K562 (cell line): ENCODE measurements around the gene TMEM150C. TPM values are rescaled to one million over a fixed set of nuclear protein-coding genes. Genes with fewer than 3 reads are reported as not detected.

Experiments used
- ATAC-seq: fragments of 200-7000 bp; cut with Tn5 transposase; 3 replicates; pipeline ENCODE4 v1.9.1; 2020; ENCODE audit warnings: moderate library complexity
- BruUV-seq: library from RNA; stranded (reverse); fragments of 400-500 nt; replicated peaks from 2 replicates; lab custom pipeline; 2021; lab: Mats Ljungman, UMichigan
- CTCF ChIA-PET: fragments of 300-600 bp; formaldehyde crosslinking; extraction: SDS; loops from one replicate; lab custom pipeline; 2021; ENCODE audit warnings: low intra/inter-chr PET ratio; lab: Yijun Ruan, JAX
- POLR2A ChIA-PET: fragments of 300-600, 350-650 bp; sonication (Branson Sonifier 250); formaldehyde crosslinking; extraction: SDS; loops from one replicate; lab custom pipeline; 2021; ENCODE audit warnings: antibody characterized with exemption, inconsistent platforms; lab: Yijun Ruan, JAX
- DNase-seq, 4 experiments: peaks; one replicate each; pipeline versions ENCODE4 v3.0.0 to v3.0.0-alpha.2; 2011 to 2018; ENCODE audit warnings: low spot score in 3 of 4, mixed read lengths in 3 of 4; ENCODE audit errors: extremely low read depth in 1 of 4
- FAIRE-seq: peaks from 2 replicates; lab custom pipeline; 2011; peaks lifted over from hg19 to GRCh38; lab: Jason Lieb, UNC
- H2AFZ ChIP-seq: 2 replicates; pipeline ENCODE4 v1.6.0; 2011; ENCODE audit warnings: low read depth, low read length, control low read depth, inconsistent platforms
- H3K27ac ChIP-seq: fragments of 200-600 bp; 3 replicates; pipeline ENCODE4 v1.8.0; 2011; ENCODE audit warnings: low read depth, mild to moderate bottlenecking, control low read depth, inconsistent platforms, low read length, moderate library complexity, mixed read lengths; ENCODE audit errors: extremely low read depth
- H3K27me3 ChIP-seq, 2 experiments: fragments of 300-600 bp in 1 of 2; 2 replicates in 1 of 2; 3 replicates in 1 of 2; pipeline versions ENCODE4 v1.6.0 to v1.8.0; 2011; ENCODE audit warnings: inconsistent platforms in 2 of 2, low read length in 2 of 2, mild to moderate bottlenecking in 1 of 2, mixed read lengths in 1 of 2, moderate library complexity in 1 of 2; ENCODE audit not compliant: control insufficient read depth in 2 of 2, insufficient read depth in 2 of 2
- H3K36me3 ChIP-seq: fragments of 300-600 bp; 3 replicates; pipeline ENCODE4 v1.8.0; 2011; ENCODE audit warnings: mild to moderate bottlenecking, low read length, inconsistent platforms; ENCODE audit not compliant: control insufficient read depth, insufficient read depth
- H3K4me1 ChIP-seq, 2 experiments: fragments of 200-600 bp in 1 of 2; replicated peaks in 1 of 2; 2 replicates in 1 of 2; 3 replicates in 1 of 2; pipeline versions ENCODE4 v1.5.1 to v1.8.0; 2011; ENCODE audit warnings: inconsistent platforms in 2 of 2, low read length in 2 of 2, mild to moderate bottlenecking in 1 of 2, mixed read lengths in 1 of 2, moderate library complexity in 1 of 2; ENCODE audit not compliant: control insufficient read depth in 2 of 2, insufficient read depth in 2 of 2
- H3K4me2 ChIP-seq: 2 replicates; pipeline ENCODE4 v1.6.1; 2011; ENCODE audit warnings: low read length, control low read depth, inconsistent platforms, mixed read lengths; ENCODE audit not compliant: insufficient read depth
- H3K4me3 ChIP-seq: fragments of 200-600 bp; sonication (generic), shearing (Covaris generic); 2 replicates; pipeline ENCODE4 v1.5.1; 2016; ENCODE audit warnings: control low read depth, inconsistent platforms
- H3K79me2 ChIP-seq: fragments of 200-600 bp; 3 replicates; pipeline ENCODE4 v1.8.0; 2011; ENCODE audit warnings: low read length, inconsistent platforms; ENCODE audit not compliant: control insufficient read depth, insufficient read depth
- H3K9ac ChIP-seq, 2 experiments: 2 replicates each; pipeline versions ENCODE4 v1.6.0 to v1.6.1; 2011; ENCODE audit warnings: low read depth in 2 of 2, low read length in 2 of 2, control low read depth in 1 of 2, inconsistent platforms in 1 of 2, mild to moderate bottlenecking in 1 of 2, mixed read lengths in 1 of 2; ENCODE audit not compliant: insufficient read depth in 1 of 2
- H3K9me1 ChIP-seq: one replicate; pipeline ENCODE4 v1.6.0; 2011; ENCODE audit warnings: inconsistent platforms, mild to moderate bottlenecking, low read length, moderate library complexity; ENCODE audit not compliant: control insufficient read depth, insufficient read depth
- H3K9me3 ChIP-seq: replicated peaks from 2 replicates; pipeline ENCODE4 v1.5.1; 2011; ENCODE audit warnings: low read depth, low read length, inconsistent platforms; ENCODE audit not compliant: control insufficient read depth, insufficient read depth
- H4K20me1 ChIP-seq: replicated peaks from 2 replicates; pipeline ENCODE4 v1.6.1; 2011; ENCODE audit warnings: low read length, inconsistent platforms, mixed read lengths; ENCODE audit not compliant: control insufficient read depth, insufficient read depth
- CLOCK ChIP-seq: fragments of 250-450 bp; sonication (Bioruptor Pico); IDR thresholded peaks from 2 replicates; pipeline ENCODE4 v1.4.0; 2020; ENCODE audit warnings: mild to moderate bottlenecking, moderate library complexity, borderline replicate concordance
- PPARD ChIP-seq: fragments of 250-450 bp; sonication (Bioruptor Pico); IDR thresholded peaks from 2 replicates; pipeline ENCODE4 v1.8.0; 2022; ENCODE audit warnings: inconsistent platforms, mild to moderate bottlenecking, moderate library complexity
- SAP30 ChIP-seq: fragments of 200-600 bp; sonication (generic); IDR thresholded peaks from 2 replicates; pipeline ENCODE4 v1.6.1; 2012; ENCODE audit warnings: borderline replicate concordance, low read depth, mild to moderate bottlenecking, moderate library complexity, low read length, control low read depth, inconsistent platforms; ENCODE audit not compliant: insufficient read depth, poor library complexity, severe bottlenecking
- WGBS: fragments of 100-300 bp; shearing (Covaris generic); methylation state at CpG from one replicate; pipeline ENCODE4 v1.1.6; 2016; ENCODE audit warnings: low coverage, mixed read lengths; ENCODE audit not compliant: insufficient coverage; ENCODE audit errors: missing lambda C conversion rate; 5-methylcytosine and 5-hydroxymethylcytosine counted together
- in situ Hi-C: fragments of 300-500 bp; cut with MboI; formaldehyde crosslinking; loops from 4 replicates; pipeline ENCODE4 v1.15.0; 2018; ENCODE audit warnings: inconsistent platforms, mixed read lengths
- intact Hi-C: fragments of 100-400 bp; cut with micrococcal nuclease; formaldehyde crosslinking; loops from 2 replicates; pipeline ENCODE4 v1.14.2; 2022
- polyA plus RNA-seq, 8 experiments: library from polyadenylated mRNA; depleted of rRNA in 4 of 8; stranded (reverse) in 5 of 8; unstranded in 3 of 8; fragments of >200 nt; fragmentation: Nextera tagmentation in 2 of 8; fragmentation: Illumina TruSeq in 1 of 8; extraction: Ambion mirVana in 2 of 8; extraction: Trizol in 1 of 8; gene quantifications; 2 replicates each; pipeline versions ENCODE4 v1.2.1 to v1.2.3, GENCODE V29; 2011 to 2014; ENCODE audit warnings: inconsistent platforms in 1 of 8, missing spikeins in 1 of 8
- total RNA-seq, 7 experiments: library from RNA; depleted of rRNA in 6 of 7; stranded (reverse); fragments of >200 nt in 6 of 7; fragmentation: Illumina TruSeq in 2 of 7; extraction: Trizol in 2 of 7; gene quantifications; 2 replicates each; pipeline versions ENCODE4 v1.2.1 to v1.2.3, GENCODE V29; 2011 to 2021; ENCODE audit warnings: low replicate concordance in 1 of 7

TMEM150C gene
- total and polyA plus RNA-seq, 9 of the 15 experiments (the other 6 are each of a cell fraction or from before 2014, with no cell fraction given): 0.07 TPM; not detected in 8

- FAIRE-seq (no peak), ATAC-seq (no peak), DNase-seq (no peak)
- Histone ChIP-seq H3K36me3 (no peaks in the 10 kb centered on the region), H3K27me3 (peaks cover 10 to 25% of the 10 kb centered on the region in 2 experiments), H3K79me2 (no peaks in the 10 kb centered on the region), H4K20me1 (no peaks in the 10 kb centered on the region), H3K27ac (no peak overlapping the region), H3K9ac (no peak overlapping the region), H3K9me1 (no peaks in the 10 kb centered on the region), H3K9me3 (no peaks in the 10 kb centered on the region), H2AFZ (no peak overlapping the region), H3K4me1 (no peaks in the 10 kb centered on the region), H3K4me2 (no peak overlapping the region), H3K4me3 (no peak overlapping the region)
- in situ Hi-C loops: no loop called here
- intact Hi-C loops: no loop called here
- no peak for TF ChIP-seq PPARD
- TF ChIP-seq SAP30: no peak
- no peak for TF ChIP-seq CLOCK (CRISPR knock-in tag)
- CTCF ChIA-PET: no interaction called here
- 0% methylated on average over 2 of the region's 2 CpGs for WGBS
- POLR2A ChIA-PET: no interaction called here
- BruUV-seq: no TSS peak
Observed at GRCh38 chr4:82521283-82521682, 40.5 kb downstream of the TMEM150C start.
